H54 (cell line): ENCODE measurements around the gene SLC25A33.

ENCODE experiments used
- DNase-seq: peaks from one replicate; pipeline ENCODE4 v3.0.0; 2011; ENCODE audit warnings: low spot score, mixed read lengths; ENCODE audit not compliant: insufficient read length
- FAIRE-seq: peaks from 3 replicates; lab custom pipeline; 2011; peaks lifted over from hg19 to GRCh38; lab: Jason Lieb, UNC
- POLR2A ChIP-seq: IDR thresholded peaks from 2 replicates; pipeline ENCODE4 v1.6.1; 2011; ENCODE audit warnings: low read depth, mild to moderate bottlenecking, low read length

The SLC25A33 gene

DNA sequence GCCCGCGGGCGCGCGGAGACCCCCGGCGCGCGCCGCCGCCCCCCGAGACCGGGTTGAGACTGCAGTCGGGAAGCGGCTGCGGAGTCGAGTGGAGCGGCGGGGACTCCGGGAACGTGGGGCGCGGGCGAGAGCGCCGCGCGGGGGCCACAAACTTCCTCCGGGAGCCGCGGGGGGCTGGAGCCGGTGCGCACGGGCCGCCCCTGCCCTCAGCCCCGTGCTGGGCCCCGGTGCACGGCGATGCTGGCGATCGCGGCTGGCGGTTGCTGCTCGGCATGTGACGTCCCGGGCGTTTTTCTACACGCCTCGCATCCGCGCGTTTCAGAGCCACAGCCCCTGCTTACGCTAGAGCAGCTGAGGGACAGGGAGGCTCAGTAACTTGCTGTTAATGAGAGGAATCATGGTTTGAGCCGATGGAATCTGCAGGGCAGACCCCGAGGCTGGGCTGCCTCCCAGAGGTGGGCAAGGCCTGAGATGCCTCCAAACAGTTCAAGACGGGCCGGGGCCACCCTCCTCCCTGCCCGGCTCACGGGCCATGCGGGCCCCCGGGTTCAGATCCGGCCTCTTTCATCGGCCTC, 50.0 kb downstream of the SLC25A33 start:
- DNase-seq (no peak), FAIRE-seq (no peak)
- no peak for TF ChIP-seq POLR2A

DNA sequence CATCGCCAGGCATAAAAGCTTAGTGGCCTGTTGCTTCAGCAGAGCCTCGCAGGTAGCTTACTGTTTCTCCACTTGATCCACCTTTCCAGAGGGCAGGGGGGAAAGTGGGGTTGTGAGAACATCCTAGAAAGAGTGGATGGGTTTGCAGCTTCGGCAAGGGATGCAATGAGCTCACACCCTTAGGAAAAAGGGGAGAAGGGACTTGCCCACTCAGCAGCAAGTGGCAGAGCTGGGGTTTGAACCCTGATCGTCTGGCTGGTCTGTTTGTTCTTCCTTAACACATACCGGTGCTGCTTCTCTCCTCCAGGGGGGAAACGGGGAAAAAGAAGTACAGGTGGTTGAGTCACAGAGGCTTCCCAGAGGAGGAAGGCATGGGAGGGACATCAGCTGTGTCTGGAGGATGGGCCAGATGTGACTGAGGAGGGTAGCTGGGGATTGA, 50.5 kb downstream of the SLC25A33 start:
- peak; percentile 23 for FAIRE-seq
- no peak for DNase-seq
- TF ChIP-seq POLR2A: no peak

DNA sequence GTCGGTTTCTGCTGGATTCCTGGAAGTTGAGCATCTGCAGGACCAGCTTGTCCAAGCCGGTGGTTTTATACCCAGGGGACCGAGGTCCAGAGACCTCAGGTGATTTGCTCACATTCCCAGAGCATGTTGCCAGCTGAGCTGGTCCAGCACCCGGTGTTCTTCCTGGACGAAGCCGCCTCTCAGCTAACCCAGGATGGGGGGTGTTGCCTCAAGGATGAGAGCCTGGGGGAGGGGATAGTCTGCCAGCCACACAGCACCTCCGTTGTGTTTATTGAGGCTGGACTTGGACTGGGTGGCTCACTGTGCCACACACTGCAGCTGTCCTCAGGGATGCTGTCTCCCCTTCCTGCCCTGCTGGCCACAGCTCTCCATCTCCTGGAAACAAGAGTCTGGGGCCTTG, 50.9 kb downstream of the SLC25A33 start:
- no peak for TF ChIP-seq POLR2A
- FAIRE-seq: no peak
- DNase-seq: no peak

DNA sequence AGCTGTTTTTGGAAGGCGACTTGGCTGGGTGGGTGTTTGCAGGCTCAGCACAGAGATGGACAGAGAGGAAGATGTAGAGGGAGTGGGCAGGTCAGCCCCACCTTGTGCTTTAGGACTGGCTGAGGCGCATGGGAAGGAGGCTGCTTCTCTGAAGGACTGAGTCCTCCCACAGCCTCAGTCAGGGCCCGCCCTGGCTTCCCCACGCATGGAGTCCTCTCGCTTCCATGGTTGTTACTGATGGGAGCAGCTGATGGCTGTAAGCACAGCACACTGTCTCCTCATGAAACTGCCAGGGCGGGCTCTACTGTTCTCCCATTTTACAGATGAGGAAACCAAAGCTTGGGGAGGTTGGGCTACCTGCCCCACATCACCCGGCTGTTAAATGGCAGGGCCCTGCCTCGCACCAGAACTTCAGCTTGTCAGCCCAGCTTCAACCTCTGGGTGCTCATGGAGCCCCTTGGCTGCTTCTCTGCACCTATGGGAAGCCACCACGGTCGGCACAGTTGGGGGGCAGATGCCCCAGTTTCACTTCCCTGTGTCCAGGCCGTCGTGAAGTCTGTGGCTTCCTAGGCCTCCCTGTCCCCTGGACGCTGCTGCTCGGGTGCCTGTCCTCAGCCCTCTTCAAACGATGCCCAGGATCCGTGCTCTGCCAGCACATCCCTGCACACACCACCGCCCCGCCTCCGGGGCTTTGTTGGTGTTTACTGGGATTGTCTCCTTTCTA, 51.8 kb downstream of the SLC25A33 start:
- no peak for FAIRE-seq
- TF ChIP-seq POLR2A: no peak
- DNase-seq: no peak

DNA sequence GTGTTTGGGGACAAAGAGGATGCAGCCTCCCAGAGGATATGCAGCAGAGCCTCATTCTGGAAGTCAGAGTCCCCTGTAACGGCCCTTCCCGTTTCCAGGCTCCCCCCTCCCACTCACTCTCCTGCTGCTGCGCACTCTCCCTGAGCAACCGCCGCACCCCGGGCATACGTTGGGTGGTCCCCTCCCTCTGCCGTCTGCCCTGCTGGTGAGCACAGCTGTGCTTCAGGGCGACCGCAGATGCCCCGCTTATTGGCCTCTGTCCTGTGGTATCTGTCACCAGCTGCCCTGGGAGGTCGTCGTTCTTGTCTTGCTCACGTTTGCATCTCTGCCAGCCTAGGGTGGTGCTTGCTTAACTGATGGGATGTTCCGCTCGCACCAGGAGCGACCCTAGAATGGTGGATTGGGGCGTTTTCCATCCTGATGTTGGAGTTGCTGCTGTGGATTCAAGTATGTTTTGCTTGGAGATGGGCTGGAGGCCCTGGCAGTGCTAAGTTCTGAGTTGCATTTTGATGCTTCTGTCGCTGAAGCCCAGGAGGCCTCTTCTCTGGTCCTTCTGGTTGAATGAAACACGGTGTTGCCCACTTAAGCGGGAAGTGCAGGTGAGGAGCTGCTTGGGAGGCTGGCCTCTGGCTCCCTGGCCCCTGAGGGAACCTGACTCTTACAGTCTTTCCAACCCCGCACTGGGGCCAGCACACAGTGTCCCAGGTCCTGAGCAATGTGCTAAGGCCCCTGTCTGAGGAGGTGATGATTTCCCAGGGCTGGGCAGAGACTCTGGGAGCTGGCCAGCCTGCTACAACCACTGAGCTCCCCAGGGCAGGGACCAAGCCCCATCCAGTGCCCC, 52.6 kb downstream of the SLC25A33 start:
- FAIRE-seq (no peak), DNase-seq (no peak)
- no peak for TF ChIP-seq POLR2A

DNA sequence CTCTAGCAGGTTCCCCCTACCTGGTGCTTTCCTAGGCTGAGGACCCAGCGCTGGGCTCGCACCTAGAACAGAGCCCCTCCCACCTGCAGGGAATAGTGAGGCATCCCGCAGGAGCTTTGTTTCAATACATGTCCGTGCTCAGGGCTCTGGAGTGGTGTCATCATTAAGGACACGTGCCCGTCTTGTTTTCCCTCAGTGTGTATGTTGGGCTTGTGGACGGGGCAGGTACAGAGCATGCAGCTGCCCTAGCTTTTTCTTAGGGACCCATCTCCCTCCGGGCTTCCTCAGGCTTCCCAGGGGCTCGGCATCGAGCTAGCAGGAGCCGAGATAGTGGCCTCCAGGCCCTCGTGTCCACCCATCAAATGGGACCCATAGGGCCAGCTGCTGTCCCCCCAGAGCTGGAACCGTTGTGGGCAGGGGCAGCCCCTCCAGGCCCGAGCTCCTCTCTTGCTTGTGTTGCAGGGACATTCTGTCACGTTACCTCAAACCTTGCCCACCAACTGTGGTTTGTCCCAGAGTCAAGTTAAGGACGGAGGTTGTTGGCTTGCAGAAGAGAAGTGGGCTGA, 53.3 kb downstream of the SLC25A33 start:
- DNase-seq (no peak), FAIRE-seq (no peak)
- no peak for TF ChIP-seq POLR2A

DNA sequence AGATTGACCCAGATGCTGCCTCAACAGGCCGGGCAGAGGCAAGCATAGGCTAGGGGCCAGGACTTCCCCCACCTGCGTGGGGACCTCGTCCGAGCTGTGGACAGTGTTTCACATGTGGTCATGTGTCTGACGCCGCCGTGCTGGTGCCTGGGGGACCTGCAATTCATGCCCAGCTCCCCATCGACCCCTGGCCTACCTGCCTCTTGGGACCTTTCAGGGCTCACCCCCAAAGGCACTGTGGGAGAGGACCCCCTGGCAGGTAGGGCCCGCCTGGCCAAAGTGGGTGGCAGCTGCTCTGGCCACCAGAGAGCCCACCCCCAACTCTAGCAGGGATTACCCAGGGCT, 53.9 kb downstream of the SLC25A33 start:
- DNase-seq: no peak
- FAIRE-seq: no peak
- TF ChIP-seq POLR2A: no peak

DNA sequence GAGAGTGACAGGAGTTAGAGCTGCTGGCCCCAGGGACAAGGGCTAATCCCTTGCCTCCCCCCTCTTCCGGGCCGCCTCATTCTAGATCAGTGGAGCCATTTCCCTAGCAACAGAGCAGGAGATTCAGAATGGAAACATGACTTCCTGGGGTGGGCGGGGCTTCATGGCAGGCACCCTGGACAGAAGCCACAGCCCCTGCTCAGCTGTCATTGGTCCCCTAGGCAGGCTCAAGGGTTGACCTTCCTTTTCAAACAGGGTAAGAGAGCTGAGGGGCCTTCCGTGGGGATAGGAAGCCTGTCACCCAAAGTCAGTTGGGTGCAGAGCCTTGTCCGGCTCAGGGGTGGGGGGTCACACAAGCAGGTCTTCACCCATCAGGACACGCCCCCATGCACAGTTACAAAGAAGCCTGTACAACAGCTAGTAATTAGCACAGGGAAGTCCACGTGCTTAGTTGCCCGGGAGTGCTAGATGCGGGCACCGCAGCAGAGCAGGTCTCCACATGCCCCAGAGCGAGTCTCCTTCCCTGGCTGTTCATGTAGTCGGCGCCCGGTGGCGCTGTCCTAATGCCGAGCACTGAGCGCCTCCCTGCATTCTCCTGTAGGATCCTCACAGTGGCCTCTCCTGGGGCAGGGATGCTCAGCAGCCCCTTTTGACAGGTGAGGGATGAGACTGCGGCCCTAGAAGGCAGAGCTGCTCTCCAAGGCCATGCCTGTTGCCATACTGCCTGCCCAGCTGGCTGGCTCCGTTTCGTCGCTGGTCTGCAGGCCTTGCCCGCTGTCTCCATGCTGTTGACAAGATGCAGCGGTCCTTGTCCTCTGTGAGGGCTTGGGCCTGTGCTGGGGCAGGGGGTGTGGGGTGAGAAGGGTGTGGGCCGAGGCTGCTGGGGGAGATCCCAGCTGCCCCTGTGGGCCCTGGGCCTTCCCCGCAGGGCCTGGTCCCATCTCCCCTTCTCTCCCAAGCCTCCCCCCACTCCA, 54.5 kb downstream of the SLC25A33 start:
- peak; percentile 67 for DNase-seq
- TF ChIP-seq POLR2A: no peak
- no peak for FAIRE-seq

DNA sequence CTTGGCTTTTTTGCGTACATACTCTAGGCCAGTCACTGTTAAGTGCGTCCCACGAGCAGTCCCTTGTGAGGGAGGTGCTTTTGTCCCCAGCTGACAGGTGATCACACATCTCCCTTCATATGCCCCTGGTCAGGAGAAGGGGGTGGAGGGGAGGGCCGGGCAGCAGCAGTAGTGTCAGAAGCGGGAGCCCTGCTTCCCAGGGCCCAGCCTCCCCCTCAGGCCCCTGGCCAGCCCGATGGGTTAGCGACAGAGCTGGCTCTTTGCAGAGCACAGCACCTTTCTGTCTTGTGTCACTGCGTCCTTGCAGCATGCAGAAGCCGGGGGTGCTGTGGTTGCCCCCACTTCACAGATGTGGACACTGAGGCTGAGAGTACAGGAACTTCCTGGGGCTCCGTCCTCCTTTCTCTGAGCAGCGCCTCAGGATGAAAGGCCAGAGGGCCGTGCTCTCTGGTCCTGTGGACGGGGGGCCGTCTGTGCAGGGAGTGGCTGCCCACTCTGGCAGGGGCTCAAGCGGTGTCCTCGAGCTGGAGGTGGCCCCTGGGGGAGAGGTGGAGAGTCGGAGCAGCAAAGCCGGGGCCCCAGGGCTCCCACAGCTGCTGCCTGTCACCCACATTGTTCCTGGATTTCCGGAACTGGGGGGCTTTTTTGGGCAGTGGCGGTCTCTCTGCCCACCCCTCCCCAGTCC, 55.3 kb downstream of the SLC25A33 start:
- no peak for DNase-seq
- no peak for FAIRE-seq
- TF ChIP-seq POLR2A: no peak

DNA sequence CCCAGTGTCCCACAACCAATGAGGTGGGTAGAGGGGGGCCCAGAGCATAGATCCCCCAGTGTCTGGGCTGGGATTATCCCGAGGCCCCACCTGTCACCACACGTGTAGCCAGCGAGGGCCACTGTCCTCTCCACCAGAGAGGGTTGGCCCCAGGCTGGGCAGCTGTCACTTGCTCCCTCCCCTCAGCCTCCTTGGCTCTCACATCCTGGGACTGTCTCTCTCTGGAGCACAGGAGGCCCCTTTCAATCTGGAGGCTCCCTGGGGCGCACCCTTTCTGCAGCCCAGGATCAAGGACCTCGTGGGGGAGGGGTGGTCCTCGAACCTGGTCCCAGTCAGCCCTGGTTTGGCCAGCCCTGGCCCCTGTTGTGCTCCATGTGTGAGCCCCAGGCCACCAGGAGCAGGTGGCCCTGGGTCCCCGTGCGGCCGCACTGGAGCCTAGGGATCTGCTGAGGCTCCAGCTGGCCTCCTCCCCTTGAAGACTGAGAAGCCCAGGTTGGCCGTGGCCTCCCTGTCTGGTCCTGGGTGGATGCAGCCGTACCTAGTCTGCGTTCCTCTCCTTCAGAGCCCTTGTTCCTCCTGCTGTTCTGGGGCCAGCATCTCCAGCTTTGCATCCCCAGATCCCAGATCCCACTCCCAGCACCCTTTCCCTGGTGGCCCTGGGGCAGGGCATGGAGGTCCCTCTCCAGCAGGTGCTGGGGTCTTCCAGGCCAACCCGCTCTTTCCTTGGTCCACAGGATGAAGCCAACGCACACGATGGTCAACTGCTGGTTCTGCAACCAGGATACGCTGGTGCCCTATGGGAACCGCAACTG, 56.1 kb downstream of the SLC25A33 start:
- DNase-seq: no peak

DNA sequence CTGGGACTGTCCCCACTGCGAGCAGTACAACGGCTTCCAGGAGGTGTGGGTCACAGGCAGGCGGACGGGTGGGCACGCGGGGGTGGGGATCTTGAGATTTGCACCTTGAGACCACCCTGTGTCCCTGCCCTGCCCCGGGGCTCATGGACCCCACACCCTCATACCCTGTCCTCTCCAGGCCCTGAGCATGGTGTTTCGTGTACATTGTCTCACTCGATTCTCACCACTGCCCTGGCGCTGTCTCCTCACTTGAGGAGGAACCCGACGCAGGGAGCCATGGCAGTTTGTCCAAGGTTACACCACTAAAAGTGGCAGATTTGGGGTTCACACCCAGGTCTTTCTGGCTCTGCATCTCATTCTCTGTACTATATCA, 56.7 kb downstream of the SLC25A33 start:
- TF ChIP-seq POLR2A: no peak
- no peak for FAIRE-seq
- DNase-seq: no peak

More for the DNA sequence above, 56.1 kb downstream of the SLC25A33 start:
- TF ChIP-seq POLR2A: no peak
- FAIRE-seq: no peak
